WTC11 (cell line): ENCODE results near the gene TMEM106A. TPM values are rescaled to one million over a fixed set of nuclear protein-coding genes. Genes with fewer than 3 reads are reported as not detected.

Source experiments
- ATAC-seq: fragments of 200-7000 bp; cut with Tn5 transposase; 2 replicates; pipeline ENCODE4 v1.10.0; 2021; ENCODE audit warnings: mild to moderate bottlenecking, moderate library complexity
- CTCF ChIA-PET: fragments of 300-600 bp; sonication (Branson Sonifier 250); formaldehyde crosslinking; loops from one replicate; lab custom pipeline; 2021; ENCODE audit warnings: antibody characterized with exemption; lab: Charles Lee
- POLR2A ChIA-PET: fragments of 350-600 bp; sonication (Branson Sonifier 250); formaldehyde crosslinking; loops from one replicate; lab custom pipeline; 2021; ENCODE audit warnings: antibody characterized with exemption; lab: Charles Lee
- DNase-seq: peaks from one replicate; pipeline ENCODE4 v3.0.0; 2021; ENCODE audit warnings: low spot score
- H3K27ac Mint-ChIP-seq: 2 replicates; pipeline ENCODE4 v1.8.0; 2021; ENCODE audit warnings: mixed read lengths
- H3K27me3 Mint-ChIP-seq: 2 replicates; pipeline ENCODE4 v1.8.0; 2021; ENCODE audit warnings: low read depth, mild to moderate bottlenecking, moderate library complexity, mixed read lengths
- H3K36me3 Mint-ChIP-seq: 2 replicates; pipeline ENCODE4 v1.8.0; 2021; ENCODE audit warnings: mixed read lengths
- H3K4me1 Mint-ChIP-seq: 2 replicates; pipeline ENCODE4 v1.8.0; 2022; ENCODE audit warnings: mixed read lengths
- H3K4me3 Mint-ChIP-seq: 2 replicates; pipeline ENCODE4 v1.8.0; 2021; ENCODE audit warnings: mild to moderate bottlenecking, moderate library complexity, mixed read lengths
- H3K9me3 Mint-ChIP-seq: 2 replicates; pipeline ENCODE4 v1.8.0; 2021; ENCODE audit warnings: mixed read lengths
- AR ChIP-seq: fragments of 250-450 bp; sonication (Bioruptor Pico); IDR thresholded peaks from 2 replicates; pipeline ENCODE4 v1.9.0; 2021; ENCODE audit warnings: mild to moderate bottlenecking
- ATF2 ChIP-seq: sonication (generic); formaldehyde crosslinking; IDR thresholded peaks from 2 replicates; pipeline ENCODE4 v1.8.1; 2022; ENCODE audit warnings: low read depth, missing genetic modification reagents, borderline replicate concordance
- CDX4 ChIP-seq: fragments of 250-450 bp; sonication (Bioruptor Pico); IDR thresholded peaks from 2 replicates; pipeline ENCODE4 v1.9.0; 2021; ENCODE audit warnings: moderate library complexity, mild to moderate bottlenecking, inconsistent platforms, borderline replicate concordance
- CREM ChIP-seq: sonication (generic); formaldehyde crosslinking; IDR thresholded peaks from 2 replicates; pipeline ENCODE4 v1.8.1; 2022; ENCODE audit warnings: mild to moderate bottlenecking, missing genetic modification reagents, moderate library complexity
- CTCF ChIP-seq: fragments of 200-600 bp; IDR thresholded peaks from 2 replicates; pipeline ENCODE4 v1.8.0; 2022; ENCODE audit warnings: antibody characterized with exemption
- ELF4 ChIP-seq: sonication (generic); formaldehyde crosslinking; IDR thresholded peaks from 2 replicates; pipeline ENCODE4 v1.8.1; 2022; ENCODE audit warnings: low read depth, mild to moderate bottlenecking, moderate library complexity, missing genetic modification reagents
- FOXJ3 ChIP-seq: sonication (generic); formaldehyde crosslinking; IDR thresholded peaks from 2 replicates; pipeline ENCODE4 v1.9.0; 2021; ENCODE audit warnings: missing genetic modification reagents, mild to moderate bottlenecking, borderline replicate concordance
- IRF2 ChIP-seq: sonication (generic); formaldehyde crosslinking; IDR thresholded peaks from 2 replicates; pipeline ENCODE4 v1.8.0; 2022; ENCODE audit warnings: low read depth, missing genetic modification reagents, borderline replicate concordance
- NR1H2 ChIP-seq: sonication (generic); formaldehyde crosslinking; IDR thresholded peaks from 2 replicates; pipeline ENCODE4 v1.9.0; 2021; ENCODE audit warnings: mild to moderate bottlenecking, moderate library complexity, missing genetic modification reagents
- PRDM15 ChIP-seq: sonication (generic); formaldehyde crosslinking; IDR thresholded peaks from 2 replicates; pipeline ENCODE4 v1.8.0; 2022; ENCODE audit warnings: missing genetic modification reagents
- PREB ChIP-seq: sonication (generic); formaldehyde crosslinking; IDR thresholded peaks from 2 replicates; pipeline ENCODE4 v1.8.1; 2022; ENCODE audit warnings: mild to moderate bottlenecking, missing genetic modification reagents, moderate library complexity, borderline replicate concordance
- ZNF423 ChIP-seq: fragments of 250-450 bp; sonication (Bioruptor Pico); IDR thresholded peaks from 2 replicates; pipeline ENCODE4 v2.1.2; 2022; ENCODE audit warnings: mild to moderate bottlenecking, moderate library complexity
- ZNF532 ChIP-seq: fragments of 250-450 bp; sonication (Bioruptor Pico); IDR thresholded peaks from 2 replicates; pipeline ENCODE4 v1.9.0; 2021; ENCODE audit warnings: mild to moderate bottlenecking, borderline replicate concordance
- total RNA-seq: library from RNA; stranded (reverse); gene quantifications from 3 replicates; pipeline ENCODE4 v1.2.3, GENCODE V29; 2021

The TMEM106A gene
- total RNA-seq, 1 experiment from 2014 or later = 4.4 TPM

GRCh38 chr17:43210576-43210975 lies 1.1 kb upstream of the TMEM106A start (continued):
- no peak for TF ChIP-seq ATF2 (CRISPR knock-in tag)
- no peak for TF ChIP-seq ZNF423 (CRISPR knock-in tag)
- no peak for TF ChIP-seq CDX4 (CRISPR knock-in tag)
- TF ChIP-seq FOXJ3 = no peak
- TF ChIP-seq CREM (CRISPR knock-in tag) = no peak
- no peak for TF ChIP-seq PREB (CRISPR knock-in tag)

GRCh38 chr17:43211123-43211479 lies 574 bp upstream of the TMEM106A start:
- Mint-ChIP-seq H3K9me3 (no peaks in the 10 kb centered on the region), H3K27me3 (no peaks in the 10 kb centered on the region)
- no peak for ATAC-seq
- CTCF ChIA-PET = interaction anchor here (0.7 to 1.9 kb wide), 11 partner anchors 9 to 663 kb away, joined by 3 to 11 read pairs (median 5); partner anchors contain the start of genes BRCA1, NBR1 and RND2
- no peak for TF ChIP-seq IRF2
- no peak for TF ChIP-seq NR1H2 (CRISPR knock-in tag)
- TF ChIP-seq, all 79 proteins: peak for 0
- Mint-ChIP-seq H3K27ac (peak overlapping the region; percentile 49), H3K4me1 (peaks cover 20% of the 10 kb centered on the region), H3K4me3 (peak overlapping the region; percentile 94), H3K36me3 (peaks cover 6% of the 10 kb centered on the region; the same call in 1 of the 2 replicates)
- no peak for DNase-seq
- POLR2A ChIA-PET = interaction anchor here (0.6 to 1.0 kb wide), 3 partner anchors 11 to 212 kb away, joined by 3 to 7 read pairs (median 3); partner anchors contain the start of gene RPL27

GRCh38 chr17:43212641-43213490 lies 1.2 kb downstream of the TMEM106A start:
- ChIA-PET POLR2A (interaction anchor here (0.5 to 1.7 kb wide), 3 partner anchors 103 to 388 kb away, joined by 3 to 11 read pairs (median 4); no protein-coding TSS in a partner anchor), CTCF (interaction anchor here (0.6 to 1.9 kb wide), 13 partner anchors 9 to 215 kb away, joined by 3 to 13 read pairs (median 4); partner anchors contain the start of genes NBR1, RND2, RPL27 and VAT1)
- peak overlapping the region; percentile 94 for H3K4me3 Mint-ChIP-seq
- no peaks in the 10 kb centered on the region for H3K27me3 Mint-ChIP-seq
- no peaks in the 10 kb centered on the region for H3K9me3 Mint-ChIP-seq
- no peak for ATAC-seq
- peaks cover 20% of the 10 kb centered on the region for H3K4me1 Mint-ChIP-seq
- peaks cover 4% of the 10 kb centered on the region; the same call in 1 of the 2 replicates for H3K36me3 Mint-ChIP-seq
- peak overlapping the region; percentile 96 for H3K27ac Mint-ChIP-seq
- DNase-seq = no peak
- TF ChIP-seq ZNF532 (CRISPR knock-in tag) (no peak), PRDM15 (no peak), CREM (CRISPR knock-in tag) (no peak), CTCF (no peak), NR1H2 (CRISPR knock-in tag) (no peak), AR (CRISPR knock-in tag) (no peak), ELF4 (no peak)
